K562 (cell line): ENCODE results near the gene TEX54. TPM values are rescaled to one million over a fixed set of nuclear protein-coding genes. Genes with fewer than 3 reads are reported as not detected.

Source experiments
- GABPA ChIP-seq: fragments of 200-800 bp; sonication (Bioruptor generic); conservative IDR thresholded peaks from 2 replicates; pipeline ENCODE4 v1.6.1; 2016; ENCODE audit warnings: low read depth, missing genetic modification characterization, missing compliant biosample characterization
- HCFC1 ChIP-seq: IDR thresholded peaks from 2 replicates; pipeline ENCODE4 v1.6.1; 2012; ENCODE audit warnings: low read depth, low read length, improper control_type of control experiment
- NCOR1 ChIP-seq: fragments of 450-650 bp; IDR thresholded peaks from 2 replicates; pipeline ENCODE4 v1.6.1; 2016; ENCODE audit warnings: mild to moderate bottlenecking, moderate library complexity
- RBM25 ChIP-seq: fragments of 200-400 bp; formaldehyde crosslinking; IDR thresholded peaks from 2 replicates; pipeline ENCODE4 v1.6.1; 2018; ENCODE audit warnings: low read length, low read depth, moderate library complexity; ENCODE audit not compliant: severe bottlenecking
- SLC30A9 ChIP-seq: fragments of 250-450 bp; sonication (Bioruptor Pico); IDR thresholded peaks from 2 replicates; pipeline ENCODE4 v1.8.0; 2022; ENCODE audit warnings: mild to moderate bottlenecking, moderate library complexity
- THRAP3 ChIP-seq: fragments of 450-650 bp; IDR thresholded peaks from 2 replicates; pipeline ENCODE4 v1.6.1; 2016; ENCODE audit warnings: mild to moderate bottlenecking, inconsistent platforms, borderline replicate concordance
- ZNF263 ChIP-seq: sonication (generic); formaldehyde crosslinking; IDR thresholded peaks from 2 replicates; pipeline ENCODE4 v1.8.0; 2022; ENCODE audit warnings: mild to moderate bottlenecking, missing genetic modification reagents, borderline replicate concordance
- polyA plus RNA-seq, 8 experiments: library from polyadenylated mRNA; depleted of rRNA in 4 of 8; stranded (reverse) in 5 of 8; unstranded in 3 of 8; fragments of >200 nt; fragmentation: Nextera tagmentation in 2 of 8; fragmentation: Illumina TruSeq in 1 of 8; extraction: Ambion mirVana in 2 of 8; extraction: Trizol in 1 of 8; gene quantifications; 2 replicates each; pipeline versions ENCODE4 v1.2.1 to v1.2.3, GENCODE V29; 2011 to 2014; ENCODE audit warnings: inconsistent platforms in 1 of 8, missing spikeins in 1 of 8
- total RNA-seq, 7 experiments: library from RNA; depleted of rRNA in 6 of 7; stranded (reverse); fragments of >200 nt in 6 of 7; fragmentation: Illumina TruSeq in 2 of 7; extraction: Trizol in 2 of 7; gene quantifications; 2 replicates each; pipeline versions ENCODE4 v1.2.1 to v1.2.3, GENCODE V29; 2011 to 2021; ENCODE audit warnings: low replicate concordance in 1 of 7
- TF ChIP-seq, protein P1 (sequence below): fragments of 150-350 bp; IDR thresholded peaks from 2 replicates; pipeline ENCODE4 v1.6.1; 2014; ENCODE audit warnings: low read depth, mild to moderate bottlenecking, low read length, borderline replicate concordance
- TF ChIP-seq, protein P2 (sequence below): sonication (generic); formaldehyde crosslinking; IDR thresholded peaks from 2 replicates; pipeline ENCODE4 v1.8.1; 2022; ENCODE audit warnings: missing genetic modification reagents
- TF ChIP-seq, protein P3 (sequence below): fragments of 450-650 bp; IDR thresholded peaks from 2 replicates; pipeline ENCODE4 v1.6.1; 2016; ENCODE audit warnings: mild to moderate bottlenecking, moderate library complexity

The TEX54 gene
- total and polyA plus RNA-seq, 9 of the 15 experiments (the other 6 are each of a cell fraction or from before 2014, with no cell fraction given) = not detected

DNA sequence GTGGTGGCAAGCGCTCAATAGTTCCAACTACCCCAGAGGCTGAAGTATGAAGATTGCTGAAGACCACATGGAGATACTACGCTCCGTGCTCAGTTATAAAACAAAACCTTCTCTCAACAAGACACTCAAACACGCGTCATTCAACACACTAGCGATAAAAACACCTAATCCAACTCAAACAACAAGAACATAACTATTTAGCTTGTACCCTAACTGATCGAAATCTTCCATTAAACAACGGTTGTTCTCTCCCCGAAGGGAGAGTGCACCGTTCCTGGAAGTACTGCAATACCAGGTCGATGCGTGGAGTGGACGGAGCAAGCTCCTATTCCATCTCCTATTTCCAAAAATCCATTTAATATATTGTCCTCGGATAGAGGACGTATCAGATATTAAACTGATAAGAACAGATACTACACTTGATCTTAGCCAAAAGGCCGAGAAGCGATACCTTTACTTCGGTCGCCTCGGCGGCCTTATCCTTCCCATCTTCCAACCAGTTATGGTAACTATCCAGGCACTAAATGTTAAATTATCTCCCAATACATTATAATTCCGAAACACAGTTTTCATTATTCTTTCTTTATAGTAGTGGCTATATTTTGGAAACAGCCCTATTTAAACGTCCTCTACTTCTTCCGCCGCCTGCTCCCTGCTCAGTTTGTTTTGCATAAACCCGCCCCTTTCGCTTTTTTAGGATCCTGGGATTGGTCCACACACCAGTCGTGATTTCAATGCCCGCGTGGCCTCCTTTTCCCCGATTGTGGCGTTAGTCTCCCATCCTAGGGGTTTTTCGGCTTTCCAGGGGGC is 8.9 kb upstream of the TEX54 start (continued):
- TF ChIP-seq, protein P1, sequence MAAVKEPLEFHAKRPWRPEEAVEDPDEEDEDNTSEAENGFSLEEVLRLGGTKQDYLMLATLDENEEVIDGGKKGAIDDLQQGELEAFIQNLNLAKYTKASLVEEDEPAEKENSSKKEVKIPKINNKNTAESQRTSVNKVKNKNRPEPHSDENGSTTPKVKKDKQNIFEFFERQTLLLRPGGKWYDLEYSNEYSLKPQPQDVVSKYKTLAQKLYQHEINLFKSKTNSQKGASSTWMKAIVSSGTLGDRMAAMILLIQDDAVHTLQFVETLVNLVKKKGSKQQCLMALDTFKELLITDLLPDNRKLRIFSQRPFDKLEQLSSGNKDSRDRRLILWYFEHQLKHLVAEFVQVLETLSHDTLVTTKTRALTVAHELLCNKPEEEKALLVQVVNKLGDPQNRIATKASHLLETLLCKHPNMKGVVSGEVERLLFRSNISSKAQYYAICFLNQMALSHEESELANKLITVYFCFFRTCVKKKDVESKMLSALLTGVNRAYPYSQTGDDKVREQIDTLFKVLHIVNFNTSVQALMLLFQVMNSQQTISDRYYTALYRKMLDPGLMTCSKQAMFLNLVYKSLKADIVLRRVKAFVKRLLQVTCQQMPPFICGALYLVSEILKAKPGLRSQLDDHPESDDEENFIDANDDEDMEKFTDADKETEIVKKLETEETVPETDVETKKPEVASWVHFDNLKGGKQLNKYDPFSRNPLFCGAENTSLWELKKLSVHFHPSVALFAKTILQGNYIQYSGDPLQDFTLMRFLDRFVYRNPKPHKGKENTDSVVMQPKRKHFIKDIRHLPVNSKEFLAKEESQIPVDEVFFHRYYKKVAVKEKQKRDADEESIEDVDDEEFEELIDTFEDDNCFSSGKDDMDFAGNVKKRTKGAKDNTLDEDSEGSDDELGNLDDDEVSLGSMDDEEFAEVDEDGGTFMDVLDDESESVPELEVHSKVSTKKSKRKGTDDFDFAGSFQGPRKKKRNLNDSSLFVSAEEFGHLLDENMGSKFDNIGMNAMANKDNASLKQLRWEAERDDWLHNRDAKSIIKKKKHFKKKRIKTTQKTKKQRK = no peak
- TF ChIP-seq RBM25 = peak; percentile 8
- peak; percentile 85; the same call in 1 of the 2 replicates for TF ChIP-seq SLC30A9 (CRISPR knock-in tag)
- TF ChIP-seq NCOR1 = peak; percentile 100
- peak; percentile 99 for TF ChIP-seq THRAP3
- no peak; the same call in 1 of the 2 replicates for TF ChIP-seq ZNF263
- peak; percentile 78 for TF ChIP-seq HCFC1
- TF ChIP-seq GABPA (tag) = peak; percentile 74
- TF ChIP-seq, protein P2, sequence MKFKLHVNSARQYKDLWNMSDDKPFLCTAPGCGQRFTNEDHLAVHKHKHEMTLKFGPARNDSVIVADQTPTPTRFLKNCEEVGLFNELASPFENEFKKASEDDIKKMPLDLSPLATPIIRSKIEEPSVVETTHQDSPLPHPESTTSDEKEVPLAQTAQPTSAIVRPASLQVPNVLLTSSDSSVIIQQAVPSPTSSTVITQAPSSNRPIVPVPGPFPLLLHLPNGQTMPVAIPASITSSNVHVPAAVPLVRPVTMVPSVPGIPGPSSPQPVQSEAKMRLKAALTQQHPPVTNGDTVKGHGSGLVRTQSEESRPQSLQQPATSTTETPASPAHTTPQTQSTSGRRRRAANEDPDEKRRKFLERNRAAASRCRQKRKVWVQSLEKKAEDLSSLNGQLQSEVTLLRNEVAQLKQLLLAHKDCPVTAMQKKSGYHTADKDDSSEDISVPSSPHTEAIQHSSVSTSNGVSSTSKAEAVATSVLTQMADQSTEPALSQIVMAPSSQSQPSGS (CRISPR knock-in tag) = no peak
- TF ChIP-seq, protein P3, sequence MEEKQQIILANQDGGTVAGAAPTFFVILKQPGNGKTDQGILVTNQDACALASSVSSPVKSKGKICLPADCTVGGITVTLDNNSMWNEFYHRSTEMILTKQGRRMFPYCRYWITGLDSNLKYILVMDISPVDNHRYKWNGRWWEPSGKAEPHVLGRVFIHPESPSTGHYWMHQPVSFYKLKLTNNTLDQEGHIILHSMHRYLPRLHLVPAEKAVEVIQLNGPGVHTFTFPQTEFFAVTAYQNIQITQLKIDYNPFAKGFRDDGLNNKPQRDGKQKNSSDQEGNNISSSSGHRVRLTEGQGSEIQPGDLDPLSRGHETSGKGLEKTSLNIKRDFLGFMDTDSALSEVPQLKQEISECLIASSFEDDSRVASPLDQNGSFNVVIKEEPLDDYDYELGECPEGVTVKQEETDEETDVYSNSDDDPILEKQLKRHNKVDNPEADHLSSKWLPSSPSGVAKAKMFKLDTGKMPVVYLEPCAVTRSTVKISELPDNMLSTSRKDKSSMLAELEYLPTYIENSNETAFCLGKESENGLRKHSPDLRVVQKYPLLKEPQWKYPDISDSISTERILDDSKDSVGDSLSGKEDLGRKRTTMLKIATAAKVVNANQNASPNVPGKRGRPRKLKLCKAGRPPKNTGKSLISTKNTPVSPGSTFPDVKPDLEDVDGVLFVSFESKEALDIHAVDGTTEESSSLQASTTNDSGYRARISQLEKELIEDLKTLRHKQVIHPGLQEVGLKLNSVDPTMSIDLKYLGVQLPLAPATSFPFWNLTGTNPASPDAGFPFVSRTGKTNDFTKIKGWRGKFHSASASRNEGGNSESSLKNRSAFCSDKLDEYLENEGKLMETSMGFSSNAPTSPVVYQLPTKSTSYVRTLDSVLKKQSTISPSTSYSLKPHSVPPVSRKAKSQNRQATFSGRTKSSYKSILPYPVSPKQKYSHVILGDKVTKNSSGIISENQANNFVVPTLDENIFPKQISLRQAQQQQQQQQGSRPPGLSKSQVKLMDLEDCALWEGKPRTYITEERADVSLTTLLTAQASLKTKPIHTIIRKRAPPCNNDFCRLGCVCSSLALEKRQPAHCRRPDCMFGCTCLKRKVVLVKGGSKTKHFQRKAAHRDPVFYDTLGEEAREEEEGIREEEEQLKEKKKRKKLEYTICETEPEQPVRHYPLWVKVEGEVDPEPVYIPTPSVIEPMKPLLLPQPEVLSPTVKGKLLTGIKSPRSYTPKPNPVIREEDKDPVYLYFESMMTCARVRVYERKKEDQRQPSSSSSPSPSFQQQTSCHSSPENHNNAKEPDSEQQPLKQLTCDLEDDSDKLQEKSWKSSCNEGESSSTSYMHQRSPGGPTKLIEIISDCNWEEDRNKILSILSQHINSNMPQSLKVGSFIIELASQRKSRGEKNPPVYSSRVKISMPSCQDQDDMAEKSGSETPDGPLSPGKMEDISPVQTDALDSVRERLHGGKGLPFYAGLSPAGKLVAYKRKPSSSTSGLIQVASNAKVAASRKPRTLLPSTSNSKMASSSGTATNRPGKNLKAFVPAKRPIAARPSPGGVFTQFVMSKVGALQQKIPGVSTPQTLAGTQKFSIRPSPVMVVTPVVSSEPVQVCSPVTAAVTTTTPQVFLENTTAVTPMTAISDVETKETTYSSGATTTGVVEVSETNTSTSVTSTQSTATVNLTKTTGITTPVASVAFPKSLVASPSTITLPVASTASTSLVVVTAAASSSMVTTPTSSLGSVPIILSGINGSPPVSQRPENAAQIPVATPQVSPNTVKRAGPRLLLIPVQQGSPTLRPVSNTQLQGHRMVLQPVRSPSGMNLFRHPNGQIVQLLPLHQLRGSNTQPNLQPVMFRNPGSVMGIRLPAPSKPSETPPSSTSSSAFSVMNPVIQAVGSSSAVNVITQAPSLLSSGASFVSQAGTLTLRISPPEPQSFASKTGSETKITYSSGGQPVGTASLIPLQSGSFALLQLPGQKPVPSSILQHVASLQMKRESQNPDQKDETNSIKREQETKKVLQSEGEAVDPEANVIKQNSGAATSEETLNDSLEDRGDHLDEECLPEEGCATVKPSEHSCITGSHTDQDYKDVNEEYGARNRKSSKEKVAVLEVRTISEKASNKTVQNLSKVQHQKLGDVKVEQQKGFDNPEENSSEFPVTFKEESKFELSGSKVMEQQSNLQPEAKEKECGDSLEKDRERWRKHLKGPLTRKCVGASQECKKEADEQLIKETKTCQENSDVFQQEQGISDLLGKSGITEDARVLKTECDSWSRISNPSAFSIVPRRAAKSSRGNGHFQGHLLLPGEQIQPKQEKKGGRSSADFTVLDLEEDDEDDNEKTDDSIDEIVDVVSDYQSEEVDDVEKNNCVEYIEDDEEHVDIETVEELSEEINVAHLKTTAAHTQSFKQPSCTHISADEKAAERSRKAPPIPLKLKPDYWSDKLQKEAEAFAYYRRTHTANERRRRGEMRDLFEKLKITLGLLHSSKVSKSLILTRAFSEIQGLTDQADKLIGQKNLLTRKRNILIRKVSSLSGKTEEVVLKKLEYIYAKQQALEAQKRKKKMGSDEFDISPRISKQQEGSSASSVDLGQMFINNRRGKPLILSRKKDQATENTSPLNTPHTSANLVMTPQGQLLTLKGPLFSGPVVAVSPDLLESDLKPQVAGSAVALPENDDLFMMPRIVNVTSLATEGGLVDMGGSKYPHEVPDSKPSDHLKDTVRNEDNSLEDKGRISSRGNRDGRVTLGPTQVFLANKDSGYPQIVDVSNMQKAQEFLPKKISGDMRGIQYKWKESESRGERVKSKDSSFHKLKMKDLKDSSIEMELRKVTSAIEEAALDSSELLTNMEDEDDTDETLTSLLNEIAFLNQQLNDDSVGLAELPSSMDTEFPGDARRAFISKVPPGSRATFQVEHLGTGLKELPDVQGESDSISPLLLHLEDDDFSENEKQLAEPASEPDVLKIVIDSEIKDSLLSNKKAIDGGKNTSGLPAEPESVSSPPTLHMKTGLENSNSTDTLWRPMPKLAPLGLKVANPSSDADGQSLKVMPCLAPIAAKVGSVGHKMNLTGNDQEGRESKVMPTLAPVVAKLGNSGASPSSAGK = no peak; the same call in none of the 2 replicates
